ENCODE measurements around the gene PRG3. TPM values are rescaled to one million over a fixed set of nuclear protein-coding genes. Genes with fewer than 3 reads are reported as not detected.

The PRG3 gene
- total and polyA plus RNA-seq, 8 donors: not detected

- Histone ChIP-seq H3K4me1 (no peaks in the 10 kb centered on the region), H3K36me3 (no peaks in the 10 kb centered on the region), H3K27ac (no peak overlapping the region), H3K27me3 (peaks cover 0 to 5% (median 0%) of the 10 kb centered on the region in 3 donors), H3K4me3 (no peak overlapping the region), H3K9me3 (no peaks in the 10 kb centered on the region)
- 74 to 81% (median 78%) methylated on average over 5 of the region's 5 CpGs for WGBS, 5 donors
- intact Hi-C loops (cut with DNase I; ENCODE audit: low total_unique reads): no loop called here
- no peak for TF ChIP-seq POLR2A (IDR thresholded peaks at IDR 0.05)
- no peak for TF ChIP-seq CTCF (IDR thresholded peaks at IDR 0.05)
- TF ChIP-seq POLR2AphosphoS5 (IDR thresholded peaks at IDR 0.05): no peak
- no peak for TF ChIP-seq EP300 (IDR thresholded peaks at IDR 0.05)
- no peak for DNase-seq
These were observed 5.4 kb upstream of the PRG3 start for GRCh38 chr11:57386178-57386940.

- H3K36me3 ChIP-seq: no peaks in the 10 kb centered on the region
- H3K4me1 ChIP-seq: no peaks in the 10 kb centered on the region
- H3K27ac ChIP-seq: no peak overlapping the region
- H3K4me3 ChIP-seq: no peak overlapping the region
- WGBS, 5 donors: 27 to 30% (median 28%) methylated on average over 9 to 10 of the region's 10 CpGs
- no peaks in the 10 kb centered on the region for H3K9me3 ChIP-seq
- intact Hi-C loops (cut with DNase I; ENCODE audit: low total_unique reads): no loop called here
- peaks cover 0 to 14% (median 0%) of the 10 kb centered on the region in 3 donors for H3K27me3 ChIP-seq
- TF ChIP-seq POLR2A (IDR thresholded peaks at IDR 0.05): no peak
- TF ChIP-seq CTCF (IDR thresholded peaks at IDR 0.05): no peak
- TF ChIP-seq EP300 (IDR thresholded peaks at IDR 0.05): no peak
- TF ChIP-seq POLR2AphosphoS5 (IDR thresholded peaks at IDR 0.05): no peak
- peak in 1 of 2 donors; percentile 48 for DNase-seq
These were observed 1.2 kb downstream of the PRG3 start for GRCh38 chr11:57379732-57380131.

GRCh38 chr11:57378186-57378585 lies 2.8 kb downstream of the PRG3 start:
- H3K9me3 ChIP-seq: no peaks in the 10 kb centered on the region
- DNase-seq: no peak
- H3K4me1 ChIP-seq: no peaks in the 10 kb centered on the region
- no peak overlapping the region for H3K4me3 ChIP-seq
- no peak overlapping the region for H3K27ac ChIP-seq
- no peak for TF ChIP-seq EP300 (IDR thresholded peaks at IDR 0.05)
- no peak for TF ChIP-seq POLR2AphosphoS5 (IDR thresholded peaks at IDR 0.05)
- TF ChIP-seq POLR2A (IDR thresholded peaks at IDR 0.05): no peak
- TF ChIP-seq CTCF (IDR thresholded peaks at IDR 0.05): no peak
- H3K36me3 ChIP-seq: no peaks in the 10 kb centered on the region
- peaks cover 0 to 14% (median 0%) of the 10 kb centered on the region in 3 donors for H3K27me3 ChIP-seq
- intact Hi-C loops (cut with DNase I; ENCODE audit: low total_unique reads): no loop called here

- Histone ChIP-seq H3K4me3 (no peak overlapping the region), H3K27ac (no peak overlapping the region), H3K27me3 (peaks cover 0 to 14% (median 0%) of the 10 kb centered on the region in 3 donors), H3K9me3 (no peaks in the 10 kb centered on the region), H3K36me3 (no peaks in the 10 kb centered on the region), H3K4me1 (no peaks in the 10 kb centered on the region)
- TF ChIP-seq POLR2A (IDR thresholded peaks at IDR 0.05): no peak
- no peak for TF ChIP-seq POLR2AphosphoS5 (IDR thresholded peaks at IDR 0.05)
- no peak for TF ChIP-seq EP300 (IDR thresholded peaks at IDR 0.05)
- no peak for TF ChIP-seq CTCF (IDR thresholded peaks at IDR 0.05)
- WGBS, 5 donors: 59 to 75% (median 63%) methylated on average over 5 of the region's 5 CpGs
- no peak for DNase-seq
- intact Hi-C loops (cut with DNase I; ENCODE audit: low total_unique reads): no loop called here
These were observed 3.8 kb downstream of the PRG3 start for GRCh38 chr11:57377107-57377506.

All from stomach (tissue), 9 donors.